Thyroid gland (tissue), 4 donors: ENCODE measurements around the gene PLCB4. TPM values are rescaled to one million over a fixed set of nuclear protein-coding genes. Genes with fewer than 3 reads are reported as not detected.

Experiments used
- DNase-seq, 2 donors: peaks; one replicate each; pipeline ENCODE4 v3.0.0-alpha.2; 2019
- H3K27ac ChIP-seq, 3 donors: fragments of 200-600 bp; sonication (generic); 1 replicate in 2 of 3; 2 replicates in 1 of 3; pipeline ENCODE4 v1.5.1; 2016 to 2019; ENCODE audit warnings: mild to moderate bottlenecking in 1 of 3, moderate library complexity in 1 of 3
- H3K27me3 ChIP-seq: fragments of 200-600 bp; sonication (generic); one replicate; pipeline ENCODE4 v1.5.1; 2019
- H3K36me3 ChIP-seq, 2 donors: fragments of 200-600 bp; sonication (generic); one replicate each; pipeline ENCODE4 v1.5.1; 2016 to 2019
- H3K4me1 ChIP-seq, 2 donors: fragments of 200-600 bp; sonication (generic); one replicate each; pipeline ENCODE4 v1.5.1; 2017 to 2019
- H3K4me3 ChIP-seq, 3 donors: fragments of 200-600 bp; sonication (generic); replicated peaks in 1 of 3; 1 replicate in 2 of 3; 2 replicates in 1 of 3; pipeline ENCODE4 v1.5.1; 2016; ENCODE audit warnings: mild to moderate bottlenecking in 1 of 3
- H3K9me3 ChIP-seq: fragments of 200-600 bp; sonication (generic); one replicate; pipeline ENCODE4 v1.5.1; 2017
- CTCF ChIP-seq, 6 experiments: fragments of 200-600 bp in 3 of 6; fragments of 450-650 bp in 3 of 6; sonication (generic) in 3 of 6; IDR thresholded peaks; one replicate each; pipeline ENCODE4 v1.5.1; 2016 to 2019; ENCODE audit warnings: antibody characterized with exemption in 6 of 6, mild to moderate bottlenecking in 2 of 6, inconsistent platforms in 1 of 6, moderate library complexity in 1 of 6
- POLR2A ChIP-seq, 2 donors: fragments of 450-650 bp; IDR thresholded peaks; one replicate each; pipeline ENCODE4 v1.6.1; 2017; ENCODE audit warnings: antibody characterized with exemption in 2 of 2, mild to moderate bottlenecking in 2 of 2, moderate library complexity in 1 of 2
- WGBS, 2 donors: methylation state at CpG; one replicate each; pipeline ENCODE4 v1.1.5; 2017; 5-methylcytosine and 5-hydroxymethylcytosine counted together
- intact Hi-C: fragments of 100-400 bp; cut with DNase I; formaldehyde crosslinking; loops from one replicate; pipeline ENCODE4 v1.15.1; 2023
- total RNA-seq, 4 donors: library from RNA; depleted of rRNA; stranded (reverse); fragments of >200 nt; gene quantifications; one replicate each; pipeline ENCODE4 v1.2.3, GENCODE V29; 2016

PLCB4 gene
- total RNA-seq, 4 donors from 2014 or later, result 50.9 to 77.9 (median 67.9) TPM

GRCh38 chr20:9075264-9076095 is 6.6 kb downstream of the PLCB4 start:
- Histone ChIP-seq H3K27me3 (no peaks in the 10 kb centered on the region), H3K4me3 (no peak overlapping the region), H3K27ac (no peak overlapping the region), H3K9me3 (no peaks in the 10 kb centered on the region), H3K36me3 (no peaks in the 10 kb centered on the region), H3K4me1 (peaks cover 6 to 26% of the 10 kb centered on the region in 2 donors)
- no peak for DNase-seq
- TF ChIP-seq CTCF (IDR thresholded peaks at IDR 0.05), result no peak
- TF ChIP-seq POLR2A (IDR thresholded peaks at IDR 0.05), result no peak
- intact Hi-C loops, result no loop called here
- WGBS, 2 donors, result 69 to 71% methylated on average over 6 of the region's 6 CpGs

- 83 to 97% methylated on average over 2 of the region's 2 CpGs for WGBS, 2 donors
- Histone ChIP-seq H3K27ac (no peak overlapping the region), H3K27me3 (no peaks in the 10 kb centered on the region), H3K9me3 (no peaks in the 10 kb centered on the region), H3K4me3 (no peak overlapping the region), H3K36me3 (no peaks in the 10 kb centered on the region), H3K4me1 (peaks cover 6 to 26% of the 10 kb centered on the region in 2 donors)
- no peak for DNase-seq
- intact Hi-C loops, result no loop called here
- TF ChIP-seq CTCF (IDR thresholded peaks at IDR 0.05) (no peak), POLR2A (IDR thresholded peaks at IDR 0.05) (no peak)
Observed at GRCh38 chr20:9076440-9076839, 7.6 kb downstream of the PLCB4 start.

GRCh38 chr20:9078826-9079731 is 10.2 kb downstream of the PLCB4 start:
- H3K4me1 ChIP-seq, result peaks cover 0 to 11% of the 10 kb centered on the region in 2 donors
- TF ChIP-seq POLR2A (IDR thresholded peaks at IDR 0.05) (no peak), CTCF (IDR thresholded peaks at IDR 0.05) (no peak)
- no peaks in the 10 kb centered on the region for H3K9me3 ChIP-seq
- no peak overlapping the region for H3K27ac ChIP-seq
- intact Hi-C loops, result no loop called here
- H3K36me3 ChIP-seq, result no peaks in the 10 kb centered on the region
- H3K4me3 ChIP-seq, result no peak overlapping the region
- WGBS, 2 donors, result 74 to 84% methylated on average over 5 of the region's 5 CpGs
- H3K27me3 ChIP-seq, result no peaks in the 10 kb centered on the region
- no peak for DNase-seq

- no peak for DNase-seq
- intact Hi-C loops, result no loop called here
- no peaks in the 10 kb centered on the region for H3K27me3 ChIP-seq
- no peak overlapping the region for H3K27ac ChIP-seq
- WGBS, 2 donors, result 0 to 53% methylated on average over 1 of the region's 1 CpG
- no peaks in the 10 kb centered on the region for H3K36me3 ChIP-seq
- H3K4me1 ChIP-seq, result no peaks in the 10 kb centered on the region
- H3K9me3 ChIP-seq, result no peaks in the 10 kb centered on the region
- TF ChIP-seq POLR2A (IDR thresholded peaks at IDR 0.05), result no peak
- TF ChIP-seq CTCF (IDR thresholded peaks at IDR 0.05), result no peak
- no peak overlapping the region for H3K4me3 ChIP-seq
Observed at GRCh38 chr20:9081423-9081966, 12.6 kb downstream of the PLCB4 start.
